Measurements from ENCODE around the gene ATF7. TPM values are rescaled to one million over a fixed set of nuclear protein-coding genes. Genes with fewer than 3 reads are reported as not detected.
A peak's percentile ranks its signal among the peaks of the same experiment; 100 is the strongest.
"Not testable (repeated sequence)": the region's sequence is repeated elsewhere in the genome, so short reads cannot be mapped to it uniquely, and the experiment has no call there.

ATF7 gene
- total and polyA plus RNA-seq, 2 experiments from 2014 or later = 9.1 to 13.8 TPM

GRCh38 chr12:53575502-53576249 lies 50.5 kb downstream of the ATF7 start:
- peak in 1 of 2 donors; percentile 86 for DNase-seq (ENCODE audit: low read depth in 1 of 2, low spot score in 1 of 2)
- TF ChIP-seq, protein P1, sequence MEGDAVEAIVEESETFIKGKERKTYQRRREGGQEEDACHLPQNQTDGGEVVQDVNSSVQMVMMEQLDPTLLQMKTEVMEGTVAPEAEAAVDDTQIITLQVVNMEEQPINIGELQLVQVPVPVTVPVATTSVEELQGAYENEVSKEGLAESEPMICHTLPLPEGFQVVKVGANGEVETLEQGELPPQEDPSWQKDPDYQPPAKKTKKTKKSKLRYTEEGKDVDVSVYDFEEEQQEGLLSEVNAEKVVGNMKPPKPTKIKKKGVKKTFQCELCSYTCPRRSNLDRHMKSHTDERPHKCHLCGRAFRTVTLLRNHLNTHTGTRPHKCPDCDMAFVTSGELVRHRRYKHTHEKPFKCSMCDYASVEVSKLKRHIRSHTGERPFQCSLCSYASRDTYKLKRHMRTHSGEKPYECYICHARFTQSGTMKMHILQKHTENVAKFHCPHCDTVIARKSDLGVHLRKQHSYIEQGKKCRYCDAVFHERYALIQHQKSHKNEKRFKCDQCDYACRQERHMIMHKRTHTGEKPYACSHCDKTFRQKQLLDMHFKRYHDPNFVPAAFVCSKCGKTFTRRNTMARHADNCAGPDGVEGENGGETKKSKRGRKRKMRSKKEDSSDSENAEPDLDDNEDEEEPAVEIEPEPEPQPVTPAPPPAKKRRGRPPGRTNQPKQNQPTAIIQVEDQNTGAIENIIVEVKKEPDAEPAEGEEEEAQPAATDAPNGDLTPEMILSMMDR (IDR thresholded peaks at IDR 0.05; ENCODE audit: low read depth, low read length) = no peak
- no peak overlapping the region for H3K4me3 ChIP-seq
- no peaks in the 10 kb centered on the region for H3K4me1 ChIP-seq (ENCODE audit: low read depth)
- no peak overlapping the region for H3K27ac ChIP-seq
- no peaks in the 10 kb centered on the region for H3K9me3 ChIP-seq (ENCODE audit: low read depth)
- no peaks in the 10 kb centered on the region for H3K36me3 ChIP-seq
- H3K27me3 ChIP-seq = no peaks in the 10 kb centered on the region

DNA sequence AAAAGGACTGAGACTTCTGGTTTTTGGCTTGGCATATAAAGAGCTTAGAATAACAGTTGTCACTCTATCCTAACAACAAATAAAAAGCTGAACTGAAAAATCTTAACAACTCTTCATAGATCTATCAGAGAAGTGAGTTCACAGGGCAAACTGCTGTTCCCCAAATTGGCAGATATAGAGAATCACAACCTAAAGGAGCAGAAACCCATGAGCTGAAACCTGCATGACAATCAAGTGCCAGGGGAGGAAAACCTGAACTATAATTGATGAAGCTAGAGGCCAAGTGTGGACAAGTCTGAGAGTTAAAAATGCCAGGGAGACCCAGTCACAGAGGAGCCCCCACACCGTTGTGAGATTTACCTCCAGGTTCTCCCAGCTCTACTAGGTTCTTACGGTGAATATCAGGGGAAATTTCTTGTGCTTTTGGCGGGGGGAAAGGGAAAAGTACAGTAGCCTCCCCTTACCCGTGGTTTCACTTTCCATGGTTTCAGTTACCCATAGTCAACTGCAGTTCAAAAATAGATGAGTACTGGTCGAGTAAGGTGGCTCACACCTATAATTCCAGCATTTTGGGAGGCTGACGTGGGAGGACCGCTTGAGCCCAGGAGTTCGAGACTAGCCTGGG lies 53.9 kb downstream of the ATF7 start:
- no peak overlapping the region for H3K27ac ChIP-seq
- H3K9me3 ChIP-seq (ENCODE audit: low read depth) = no peaks in the 10 kb centered on the region
- TF ChIP-seq, protein P1 (IDR thresholded peaks at IDR 0.05; ENCODE audit: low read depth, low read length) = no peak
- H3K36me3 ChIP-seq = no peaks in the 10 kb centered on the region
- no peak for DNase-seq (ENCODE audit: low read depth in 1 of 2, low spot score in 1 of 2)
- no peaks in the 10 kb centered on the region for H3K27me3 ChIP-seq
- H3K4me1 ChIP-seq (ENCODE audit: low read depth) = peaks cover 10% of the 10 kb centered on the region
- H3K4me3 ChIP-seq = no peak overlapping the region

GRCh38 chr12:53571295-53571694 lies 54.9 kb downstream of the ATF7 start:
- Histone ChIP-seq H3K4me3 (no peak overlapping the region), H3K9me3 (ENCODE audit: low read depth) (no peaks in the 10 kb centered on the region), H3K27ac (no peak overlapping the region), H3K4me1 (ENCODE audit: low read depth) (peaks cover 10% of the 10 kb centered on the region), H3K36me3 (no peaks in the 10 kb centered on the region), H3K27me3 (no peaks in the 10 kb centered on the region)
- no peak for DNase-seq (ENCODE audit: low read depth in 1 of 2, low spot score in 1 of 2)
- TF ChIP-seq, protein P1 (IDR thresholded peaks at IDR 0.05; ENCODE audit: low read depth, low read length) = no peak

GRCh38 chr12:53568809-53569557 lies 57.2 kb downstream of the ATF7 start:
- Histone ChIP-seq H3K4me1 (ENCODE audit: low read depth) (peaks cover 10% of the 10 kb centered on the region), H3K27me3 (no peaks in the 10 kb centered on the region), H3K9me3 (ENCODE audit: low read depth) (no peaks in the 10 kb centered on the region), H3K4me3 (no peak overlapping the region), H3K36me3 (no peaks in the 10 kb centered on the region), H3K27ac (peak overlapping the region; percentile 16)
- DNase-seq (ENCODE audit: low read depth in 1 of 2, low spot score in 1 of 2) = peak in 1 of 2 donors; percentile 46
- TF ChIP-seq, protein P1 (IDR thresholded peaks at IDR 0.05; ENCODE audit: low read depth, low read length) = no peak

GRCh38 chr12:53567961-53568808 lies 58.0 kb downstream of the ATF7 start:
- no peaks in the 10 kb centered on the region for H3K36me3 ChIP-seq

GRCh38 chr12:53565376-53565775 lies 60.8 kb downstream of the ATF7 start:
- not testable (repeated sequence) for DNase-seq (ENCODE audit: low read depth in 1 of 2, low spot score in 1 of 2); H3K27me3 ChIP-seq; H3K9me3 ChIP-seq (ENCODE audit: low read depth); H3K36me3 ChIP-seq; H3K27ac ChIP-seq; H3K4me1 ChIP-seq (ENCODE audit: low read depth); H3K4me3 ChIP-seq

More at GRCh38 chr12:53567961-53568808, 58.0 kb downstream of the ATF7 start:
- Histone ChIP-seq H3K27me3 (no peaks in the 10 kb centered on the region), H3K4me1 (ENCODE audit: low read depth) (peaks cover 10% of the 10 kb centered on the region), H3K27ac (peak overlapping the region; percentile 16), H3K4me3 (no peak overlapping the region), H3K9me3 (ENCODE audit: low read depth) (no peaks in the 10 kb centered on the region)
- no peak for DNase-seq (ENCODE audit: low read depth in 1 of 2, low spot score in 1 of 2)
- TF ChIP-seq, protein P1 (IDR thresholded peaks at IDR 0.05; ENCODE audit: low read depth, low read length) = no peak
